Stimulated activated CD4-positive, alpha-beta T cell treated with anti-CD3 and anti-CD28 coated beads, Interleukin-4, amount 100 ng/mL, for 4 hours (primary cell): Measurements from ENCODE around the gene GAS7.

ENCODE experiments used
- DNase-seq, 2 experiments: peaks; one replicate each; pipeline ENCODE4 v3.0.0-alpha.2; 2020

GAS7 gene

DNA sequence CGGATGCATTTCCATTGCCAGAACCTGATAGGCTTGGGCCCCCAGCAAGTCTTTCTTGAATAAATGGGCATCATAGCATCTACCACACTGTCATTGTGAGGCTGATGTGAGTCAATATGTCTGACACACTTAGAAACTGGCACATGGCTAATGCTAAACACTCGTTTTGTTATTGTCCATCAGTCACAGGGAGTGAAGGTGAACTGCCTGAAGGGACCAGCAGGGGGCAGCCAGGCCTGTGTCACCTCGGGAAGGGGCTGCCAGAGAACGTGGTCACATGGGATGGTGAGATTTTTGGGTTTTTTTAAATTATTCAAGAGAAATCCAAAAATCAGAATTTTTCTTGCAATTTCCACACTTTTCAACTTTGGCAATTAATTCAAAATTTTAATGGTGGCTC, 292.5 kb downstream of the GAS7 start:
- no peak for DNase-seq

DNA sequence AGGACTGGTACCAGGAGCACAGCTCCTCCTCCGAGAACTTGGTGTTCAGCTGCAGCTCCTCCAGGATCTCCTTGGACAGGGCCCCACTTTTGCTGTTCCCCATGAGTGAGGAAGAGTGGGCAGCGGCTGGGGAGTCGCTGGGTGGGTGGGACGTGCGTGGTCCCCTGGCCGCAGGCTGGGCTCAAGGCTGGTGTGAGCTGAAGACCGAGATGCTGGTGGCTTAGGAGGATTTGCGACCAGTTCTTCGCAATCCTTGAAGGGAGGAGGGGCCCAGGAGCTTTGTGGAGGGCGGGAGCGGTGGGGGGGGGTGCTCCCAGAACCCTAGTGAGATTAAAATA, 293.4 kb downstream of the GAS7 start, which contains the start of gene RCVRN:
TSS of gene RCVRN (minus strand) at position 194 of the 338 bp plus-strand sequence. CDS start at position 103, 91 bp downstream.
- DNase-seq: no peak

DNA sequence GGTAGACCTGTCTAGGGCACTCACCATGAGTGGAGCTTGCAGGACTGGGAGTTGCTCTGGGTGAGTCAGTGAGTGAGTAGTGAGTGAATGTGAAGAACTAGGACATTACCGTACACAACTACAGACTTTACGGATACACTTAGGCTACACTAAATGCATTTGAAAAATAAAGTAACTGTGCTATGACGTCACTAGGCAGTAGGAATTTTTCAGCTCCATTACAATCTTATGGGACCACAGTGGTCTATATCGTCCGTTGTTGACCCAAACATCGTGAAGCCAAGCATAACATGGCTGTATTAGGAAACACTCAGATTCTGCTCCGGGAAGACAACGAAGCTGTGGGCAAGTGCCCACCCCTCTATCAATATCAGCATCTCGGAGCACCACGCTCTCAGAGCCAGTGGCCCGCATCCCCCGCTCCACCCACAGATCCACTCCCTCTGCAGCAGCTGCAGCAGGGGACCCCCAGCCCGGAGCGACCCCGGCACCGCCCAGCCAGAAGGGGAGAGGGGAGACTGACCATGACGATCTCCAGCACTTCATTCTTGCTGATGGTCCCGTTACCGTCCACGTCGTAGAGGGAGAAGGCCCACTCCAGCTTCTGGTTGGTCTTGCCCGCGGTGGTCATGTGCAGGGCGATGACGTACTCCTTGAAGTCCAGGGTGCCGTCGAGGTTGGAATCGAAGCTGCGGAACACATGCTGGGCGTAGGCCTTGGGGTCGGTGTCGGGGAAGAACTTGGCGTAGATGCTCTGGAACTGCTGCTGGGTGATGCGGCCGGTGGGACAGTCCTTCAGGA, 293.9 kb downstream of the GAS7 start:
- DNase-seq: no peak

DNA sequence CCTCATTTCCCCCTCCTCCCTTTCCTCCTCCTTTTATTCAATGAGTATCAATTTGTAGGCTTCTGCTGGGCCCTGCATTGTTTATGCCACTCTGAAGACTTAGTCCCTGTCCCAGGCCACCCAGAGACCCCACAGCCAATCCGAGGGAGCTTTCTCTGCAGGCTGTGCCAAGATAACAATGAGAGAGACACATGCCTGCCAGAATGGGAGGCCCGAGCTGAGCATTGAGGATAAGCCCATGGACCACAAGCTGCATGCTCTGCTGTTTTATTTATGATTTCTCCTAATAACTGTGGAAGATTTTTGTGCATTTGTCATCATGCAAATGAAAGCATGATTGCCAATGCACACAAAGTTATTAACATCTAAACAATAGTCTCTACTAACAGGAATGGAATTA, 296.3 kb downstream of the GAS7 start:
- DNase-seq: no peak

DNA sequence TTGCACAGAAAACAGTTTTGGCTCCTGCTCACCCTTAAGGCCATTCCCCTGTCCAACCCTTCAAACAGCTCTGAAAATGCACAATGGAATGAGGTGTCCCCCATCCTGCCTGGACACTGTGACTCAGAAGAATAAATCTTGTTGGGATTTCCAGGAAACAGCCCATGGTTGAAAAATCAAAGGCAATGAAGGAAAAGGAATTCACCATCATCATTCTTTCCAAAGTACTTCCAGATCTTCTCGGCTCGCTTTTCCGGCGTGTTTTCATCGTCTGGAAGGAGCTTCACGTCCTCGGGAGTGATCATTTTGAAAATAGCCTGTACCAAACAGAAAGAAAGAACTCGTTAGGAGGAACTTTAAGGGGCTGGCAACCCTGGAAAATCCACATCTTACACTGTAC, 297.6 kb downstream of the GAS7 start:
- no peak for DNase-seq

DNA sequence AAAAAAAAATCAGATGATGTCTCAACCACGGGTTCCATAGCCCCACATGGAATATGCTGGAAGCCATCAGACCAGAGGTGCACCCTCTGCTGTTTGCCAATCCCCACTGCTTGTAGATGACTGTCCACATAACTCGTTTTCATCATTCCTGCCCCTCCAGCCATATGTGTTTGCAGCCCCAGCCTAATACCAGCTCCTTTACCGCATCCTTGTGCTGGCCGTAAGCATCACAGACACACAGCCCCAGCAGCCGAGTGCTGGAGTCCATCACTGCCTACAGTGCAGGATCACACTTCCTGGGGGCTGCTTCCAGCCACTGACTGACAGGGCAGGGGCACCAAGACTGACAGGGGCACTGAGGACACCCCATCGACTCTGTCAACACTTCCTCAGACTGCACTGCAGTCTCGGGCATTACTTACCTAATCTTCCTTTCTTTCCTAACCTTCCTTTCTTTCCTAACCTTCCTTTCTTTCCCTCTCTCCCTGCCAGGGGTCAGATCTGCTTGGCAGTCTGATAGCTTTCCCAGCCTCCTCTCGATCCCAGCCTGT, 298.3 kb downstream of the GAS7 start:
- DNase-seq: no peak

DNA sequence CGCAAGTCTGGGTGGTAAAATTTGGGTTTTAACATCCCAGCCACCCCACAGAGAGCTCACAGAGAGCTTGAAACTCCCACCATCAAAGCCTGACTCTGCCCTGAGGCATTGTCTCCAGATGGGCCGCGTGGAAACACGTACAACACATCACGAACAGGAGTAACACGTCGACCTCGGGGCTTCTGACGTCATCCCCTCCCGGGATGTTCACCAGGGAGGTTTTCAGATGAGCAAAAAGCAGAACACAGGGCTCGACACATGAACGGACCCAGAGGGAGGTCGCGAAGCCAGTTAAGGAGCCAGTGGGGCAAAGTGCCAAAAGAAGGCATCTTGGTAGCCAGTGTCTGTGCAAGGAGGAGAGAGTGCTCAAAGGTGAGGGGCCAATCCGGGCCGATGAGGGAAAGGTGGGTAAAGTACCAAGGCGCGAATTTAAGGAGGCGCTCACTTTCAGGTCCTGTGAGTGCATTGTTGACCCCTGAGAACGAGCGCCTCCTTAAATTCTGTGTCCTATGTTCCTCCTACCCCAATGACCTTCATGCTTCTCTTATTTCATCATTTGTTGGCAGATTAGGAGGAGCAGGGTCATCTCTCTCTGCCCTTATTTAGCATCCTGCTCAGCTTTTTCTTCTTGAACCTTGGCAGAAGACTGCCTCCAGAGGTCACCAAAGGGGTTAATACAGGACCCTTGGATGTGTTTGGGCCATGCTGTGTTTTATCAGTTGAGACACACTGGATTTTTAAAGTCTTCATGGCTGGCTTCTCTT, 298.9 kb downstream of the GAS7 start:
- no peak for DNase-seq

DNA sequence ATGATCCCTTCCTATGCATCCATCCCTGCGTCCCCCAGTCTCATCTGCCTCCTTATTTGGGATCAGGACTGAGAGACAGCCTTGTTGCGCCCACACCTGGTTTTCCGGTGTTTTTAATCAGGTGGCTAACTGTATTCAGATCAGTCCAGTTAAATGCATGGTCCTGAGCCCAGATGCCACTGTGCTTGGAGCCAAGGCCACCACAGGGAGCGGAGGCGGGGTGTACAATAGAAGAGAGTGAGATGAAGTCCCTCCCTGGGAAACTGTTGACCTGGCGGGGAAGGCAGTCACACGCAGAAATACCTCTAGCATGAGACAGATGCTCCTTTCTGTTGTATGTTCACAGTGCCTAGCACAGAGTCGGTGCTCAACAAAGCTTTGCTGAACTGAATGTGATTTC, 299.6 kb downstream of the GAS7 start:
- no peak for DNase-seq

DNA sequence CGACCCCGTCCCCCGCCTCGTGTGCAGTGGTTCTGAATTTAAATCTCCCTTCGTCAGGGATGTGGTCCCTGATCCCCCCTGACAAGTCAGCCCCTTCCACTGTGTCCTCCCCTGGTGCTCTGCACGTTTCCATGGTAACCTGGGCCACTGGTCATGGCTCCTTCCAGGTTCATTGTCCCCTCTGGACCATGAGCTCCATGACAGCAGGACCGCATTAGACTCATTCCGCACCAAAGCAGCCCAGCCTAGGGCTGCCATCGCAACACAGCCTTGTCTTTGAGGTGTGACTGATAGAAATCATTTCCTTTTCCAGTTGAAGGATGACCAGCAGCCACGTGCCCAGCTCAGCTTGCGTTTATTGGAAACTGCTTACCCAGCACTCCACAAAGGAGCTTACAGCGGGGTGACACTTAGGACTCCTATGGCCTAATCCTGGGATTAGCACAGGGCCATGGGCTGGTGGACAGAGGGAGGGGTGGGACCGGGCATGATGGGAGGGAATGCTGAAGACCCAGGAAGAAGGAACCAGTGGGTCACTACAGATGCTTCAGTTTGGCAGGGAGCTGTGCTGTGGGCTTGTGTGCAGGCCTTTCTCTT, 300.9 kb downstream of the GAS7 start:
- DNase-seq: no peak

DNA sequence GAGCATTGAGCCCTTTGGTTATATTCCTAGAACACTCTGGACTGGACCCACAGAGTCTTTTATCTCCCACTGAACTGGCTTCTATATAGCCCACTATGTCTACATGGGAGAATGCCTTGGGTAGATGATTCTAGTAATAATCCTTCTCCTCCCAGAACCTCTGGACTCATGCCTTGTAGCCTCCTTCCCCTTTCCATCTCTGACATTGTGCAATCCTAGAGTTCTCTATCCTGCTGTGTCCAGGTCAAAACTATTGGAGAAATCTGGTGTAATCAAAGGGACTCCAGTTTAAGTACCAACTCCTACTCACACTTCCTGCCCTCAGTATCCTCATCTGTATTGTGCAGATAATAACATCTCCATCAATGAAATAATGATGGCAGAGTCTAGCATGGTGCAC, 302.5 kb downstream of the GAS7 start:
- no peak for DNase-seq

DNA sequence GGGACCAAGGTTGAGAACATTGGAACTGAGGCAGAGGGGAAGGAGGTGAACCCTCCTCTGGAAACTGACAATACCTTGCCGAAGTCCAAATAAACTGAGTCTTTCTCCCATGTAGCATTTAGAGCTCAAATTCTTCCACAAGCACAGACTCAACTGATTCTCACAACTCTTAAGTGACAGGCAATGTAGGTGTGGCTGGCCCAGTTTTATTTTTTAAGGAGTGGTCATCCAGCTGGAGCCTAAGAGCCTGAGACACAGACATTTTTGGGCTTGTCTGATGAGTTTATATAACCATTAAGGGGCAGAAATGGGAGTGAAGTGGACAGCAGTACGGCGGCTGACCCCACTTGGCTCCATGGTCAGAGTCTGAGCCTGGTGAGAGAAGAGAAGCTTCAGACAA, 304.2 kb downstream of the GAS7 start:
- no peak for DNase-seq

DNA sequence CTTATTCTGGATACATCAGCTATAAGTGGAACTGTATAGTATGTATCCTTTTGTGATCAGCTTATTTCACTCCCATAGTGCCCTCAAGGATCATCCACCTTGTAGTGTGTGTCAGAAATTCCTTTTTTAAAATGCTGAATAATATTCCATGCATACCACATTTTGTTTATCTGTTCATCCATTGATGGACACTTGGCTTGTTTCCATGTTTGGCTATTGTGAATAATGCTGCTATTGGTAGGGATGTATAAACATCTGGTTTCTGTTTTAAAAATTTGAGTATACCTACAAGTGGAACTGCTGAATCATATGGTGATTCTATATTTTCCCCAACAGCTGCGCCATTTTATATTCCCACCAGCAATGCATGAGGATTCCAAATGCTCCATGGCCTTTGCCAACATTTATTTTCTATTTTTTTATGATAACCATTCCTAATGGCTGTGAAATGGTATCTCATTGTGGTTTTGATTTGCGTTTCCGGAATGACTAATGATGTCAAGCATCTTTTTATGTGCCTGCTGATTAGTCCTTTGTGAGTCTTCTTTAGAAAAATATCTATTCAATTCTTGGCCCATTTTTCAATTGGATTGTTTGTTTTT, 304.9 kb downstream of the GAS7 start:
- DNase-seq: no peak

DNA sequence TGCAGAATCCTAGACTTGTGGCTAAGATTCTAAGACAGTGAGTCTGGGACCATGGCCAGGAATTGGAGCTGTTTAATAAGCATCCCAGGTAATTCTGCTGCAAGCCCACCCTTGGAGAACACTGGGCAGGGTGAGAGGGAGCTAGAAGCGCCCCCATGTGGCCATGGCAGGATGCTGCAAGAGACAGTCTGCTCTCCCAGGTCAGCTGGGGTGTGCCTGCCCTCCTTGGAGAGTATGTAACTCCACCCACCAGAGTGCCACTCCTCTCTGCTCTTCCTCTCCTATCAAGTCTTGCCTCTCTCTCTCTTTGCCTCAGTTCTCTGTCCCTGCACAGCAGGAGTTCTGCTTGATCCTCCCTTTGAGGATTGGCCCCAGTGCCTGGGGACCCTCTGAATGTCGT, 308.3 kb downstream of the GAS7 start:
- no peak for DNase-seq

DNA sequence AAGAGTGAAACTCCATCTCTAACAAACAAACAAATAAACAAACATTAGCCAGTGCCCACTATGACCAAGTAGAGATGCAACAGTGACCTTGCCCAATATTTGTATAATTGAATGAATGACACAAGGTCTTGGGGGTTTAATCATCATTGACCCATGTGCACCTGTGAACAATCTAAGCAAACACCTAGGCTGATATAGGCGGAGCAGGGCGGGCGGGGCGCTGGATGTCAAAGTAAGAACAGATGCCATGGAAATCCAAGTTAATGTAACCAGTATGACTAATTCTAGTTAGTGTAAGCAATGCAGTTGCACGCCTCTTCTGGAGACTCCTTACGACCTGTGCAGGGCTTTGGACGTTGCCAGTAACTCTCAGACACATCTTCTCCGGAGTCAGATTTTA, 310.9 kb downstream of the GAS7 start:
- DNase-seq: no peak

DNA sequence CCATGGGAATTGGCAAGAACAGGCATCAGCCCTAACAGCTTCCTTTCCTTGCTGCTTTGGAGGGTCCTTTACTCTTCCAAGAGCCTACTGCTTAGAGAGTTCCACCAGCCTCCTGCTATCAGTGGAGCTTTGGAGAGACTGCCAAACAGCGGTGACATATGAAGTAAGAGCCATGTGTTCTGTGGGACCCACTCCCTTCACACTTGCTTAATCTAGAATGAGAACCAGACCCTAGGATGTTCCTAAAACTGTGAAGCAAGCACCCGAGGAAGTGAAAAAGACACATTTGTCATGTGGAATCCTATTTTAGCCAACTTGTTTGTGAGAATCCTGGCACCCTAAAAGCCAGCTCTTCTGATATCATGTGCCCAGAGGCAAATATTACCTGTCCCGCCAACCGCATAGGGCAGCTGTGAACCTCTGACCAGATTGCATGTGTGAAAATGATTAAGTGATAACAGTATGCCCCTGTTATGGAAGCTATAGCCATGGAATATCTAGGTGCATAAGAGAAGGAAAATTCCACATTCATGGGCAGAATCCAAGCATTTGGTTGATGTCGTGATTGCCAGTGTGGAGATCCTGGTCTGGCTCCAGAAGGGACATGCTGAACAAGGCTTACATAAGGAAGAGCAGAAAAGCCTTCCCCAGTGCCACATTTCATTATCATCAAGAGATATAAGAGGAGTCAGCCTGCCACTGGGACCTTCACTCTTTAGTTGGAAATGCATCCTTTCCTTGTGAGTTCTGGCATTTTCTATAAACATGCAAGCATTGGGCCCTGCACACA, 312.1 kb downstream of the GAS7 start:
- no peak for DNase-seq

DNA sequence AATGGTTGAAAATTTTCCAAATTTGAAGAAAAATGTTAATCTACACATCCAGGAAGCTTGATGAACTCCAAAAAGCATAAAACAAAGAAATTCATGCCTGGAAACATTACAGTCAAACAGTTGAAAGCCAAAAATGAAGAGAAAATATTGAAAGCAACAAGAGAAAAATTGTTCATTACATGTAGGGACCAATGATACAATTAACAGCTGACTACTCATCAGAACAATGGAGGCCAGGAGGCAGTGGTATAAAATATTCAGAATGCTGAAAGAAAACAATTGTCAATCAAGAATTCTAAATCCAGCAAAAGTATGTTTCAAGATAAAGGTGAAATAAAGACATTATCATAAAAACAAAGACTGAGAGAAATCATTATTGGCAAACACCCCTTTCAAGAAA, 315.0 kb downstream of the GAS7 start:
- no peak for DNase-seq

DNA sequence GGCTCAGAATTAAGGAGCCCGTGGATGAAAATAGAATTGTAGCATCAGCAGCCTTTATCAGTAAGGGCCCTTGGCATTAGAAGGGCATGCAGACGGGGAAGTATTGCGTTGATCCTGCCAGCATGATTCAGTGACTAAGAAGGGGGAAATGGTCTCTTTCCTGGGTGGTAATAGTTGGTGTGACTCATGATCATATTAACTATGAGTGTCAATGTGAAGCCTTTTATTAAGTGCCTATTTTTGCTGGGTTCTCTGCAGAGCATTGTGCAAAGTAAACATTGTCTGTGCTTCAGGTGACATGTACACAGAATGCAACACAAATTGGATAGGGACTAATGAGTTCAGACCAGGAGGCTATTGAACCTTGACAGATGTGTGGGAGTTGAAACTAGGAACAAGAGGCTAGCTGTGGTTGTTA, 317.8 kb downstream of the GAS7 start:
- no peak for DNase-seq

DNA sequence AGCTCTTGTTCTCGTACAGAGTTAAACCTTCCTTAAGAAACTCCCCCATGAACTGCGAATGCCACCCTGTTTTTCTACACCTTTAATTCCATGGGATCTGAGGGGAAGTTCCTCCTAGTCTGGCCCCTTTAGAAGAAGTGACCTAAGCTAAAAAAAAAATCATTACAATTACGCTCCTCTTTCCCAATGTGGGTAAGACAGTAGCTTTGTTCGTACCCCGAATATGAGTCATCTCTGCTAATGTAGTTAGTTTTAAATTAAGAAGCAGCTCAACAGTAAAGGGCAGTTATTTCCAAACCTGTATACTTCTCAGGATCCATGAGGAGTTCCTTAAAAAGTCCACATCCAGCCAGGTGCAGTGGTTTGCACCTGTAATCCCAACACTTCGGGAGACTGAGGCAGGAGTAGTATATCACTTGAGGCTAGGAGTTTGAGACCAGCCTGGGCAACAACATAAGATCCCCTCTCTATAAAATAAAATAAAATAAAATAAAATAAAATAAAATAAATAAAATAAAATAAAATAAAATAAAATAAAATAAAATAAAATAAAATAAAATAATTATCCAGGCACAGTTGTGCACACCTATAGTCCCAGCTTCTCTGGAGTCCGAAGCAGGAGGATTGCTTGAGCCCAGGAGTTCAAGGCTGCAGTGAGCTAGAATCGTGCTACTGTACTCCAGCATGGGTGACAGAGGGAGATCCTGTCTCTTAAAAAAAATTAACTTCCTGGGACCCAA, 319.4 kb downstream of the GAS7 start:
- no peak for DNase-seq

DNA sequence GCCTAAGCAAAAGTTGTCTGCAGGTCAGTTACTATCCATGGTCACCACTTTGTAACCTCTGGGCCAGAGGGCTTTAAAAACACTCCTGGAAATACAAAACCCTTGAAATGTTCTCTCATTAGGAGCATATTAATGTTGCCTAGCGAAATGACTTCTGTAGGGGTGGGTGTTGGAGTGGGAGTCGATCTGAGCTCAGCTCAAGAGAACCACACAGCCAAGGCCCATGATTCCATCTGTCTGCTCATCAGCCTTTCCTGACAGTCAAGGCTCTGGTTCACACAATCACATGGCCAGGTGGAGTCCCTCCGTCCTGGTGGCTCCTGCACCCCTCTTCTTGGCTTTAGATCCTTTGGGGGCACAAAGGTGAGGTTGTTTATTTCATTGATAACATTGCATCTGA, 320.1 kb downstream of the GAS7 start:
- no peak for DNase-seq

DNA sequence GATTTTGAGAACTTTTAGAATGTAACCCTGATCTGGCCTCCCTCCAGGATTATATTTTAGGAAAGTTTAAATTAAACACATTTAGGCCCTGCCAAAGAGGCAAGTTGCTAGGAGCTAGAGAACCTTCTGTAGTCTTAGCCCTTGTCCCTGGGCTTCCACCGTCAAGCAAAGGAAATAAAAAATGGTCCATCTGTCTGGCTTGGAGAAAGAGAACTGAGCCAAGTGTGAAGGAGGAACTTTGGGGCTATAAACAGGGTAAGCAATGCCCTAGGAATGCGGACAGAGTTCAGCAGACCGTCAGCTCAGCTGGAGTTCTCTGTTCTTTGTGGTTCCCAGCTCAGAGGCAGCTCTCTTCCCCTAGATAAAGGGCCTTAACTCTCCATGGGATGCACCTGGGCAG, 323.0 kb downstream of the GAS7 start:
- DNase-seq: no peak

DNA sequence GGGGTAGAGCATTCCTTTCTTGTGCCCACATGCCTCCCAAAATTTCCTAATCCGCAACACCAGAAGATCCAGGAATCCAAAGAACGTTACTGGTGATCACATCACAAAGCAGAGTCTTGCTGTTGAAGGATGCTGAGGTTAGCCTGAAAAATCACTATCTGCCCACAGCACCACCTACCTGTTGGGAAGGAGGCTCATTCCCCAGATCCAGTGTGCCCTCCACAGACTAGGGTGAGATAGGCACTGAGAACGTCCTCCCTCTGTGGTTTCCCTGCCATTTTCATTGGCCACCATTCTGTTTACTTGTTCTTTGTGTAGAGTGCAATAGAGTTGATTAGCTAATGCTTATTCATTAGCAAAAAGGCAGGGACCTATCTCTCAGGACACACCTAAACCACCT, 323.7 kb downstream of the GAS7 start:
- no peak for DNase-seq

DNA sequence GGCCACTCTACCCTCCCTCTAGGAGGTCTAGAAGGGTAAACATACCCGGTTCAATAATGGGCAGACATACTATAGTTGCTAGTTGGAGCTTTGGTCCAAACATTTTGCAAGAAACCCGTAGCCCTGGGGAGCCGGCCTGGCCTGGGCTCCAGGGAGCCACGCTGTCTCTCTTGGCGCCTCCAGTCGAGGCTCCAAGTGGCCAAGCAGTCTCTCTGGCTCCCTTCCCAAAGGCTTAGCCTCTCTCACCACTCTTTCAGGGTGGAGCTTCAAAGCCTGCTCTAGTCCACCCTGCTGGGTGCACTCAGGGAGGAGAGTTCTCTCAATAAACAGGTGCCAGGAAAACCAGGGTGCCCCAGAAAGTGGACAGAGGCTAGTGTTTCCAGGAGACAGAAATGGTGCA, 325.6 kb downstream of the GAS7 start:
- no peak for DNase-seq
